Left lobe of liver (tissue), 2 donors: Measurements from ENCODE around the gene KAZN. TPM values are rescaled to one million over a fixed set of nuclear protein-coding genes. Genes with fewer than 3 reads are reported as not detected.

Experiments
- ATAC-seq: fragments of 200-7000 bp; cut with Tn5 transposase; one replicate; pipeline ENCODE4 v1.9.1; 2020; ENCODE audit warnings: mild to moderate bottlenecking, moderate library complexity
- DNase-seq: peaks from one replicate; pipeline ENCODE4 v3.0.0-alpha.2; 2020; ENCODE audit warnings: low spot score
- total RNA-seq: library from RNA; stranded (reverse); gene quantifications from one replicate; pipeline ENCODE4 v1.2.1, GENCODE V29; 2021
- donor health status: DM: no; HTN: no; CAD: no; lungs with moderate emphysema.
- donor health status: DM: no; HTN: yes; CAD: no.

Gene KAZN
- total RNA-seq, 1 donor from 2014 or later: 4.4 TPM

DNA sequence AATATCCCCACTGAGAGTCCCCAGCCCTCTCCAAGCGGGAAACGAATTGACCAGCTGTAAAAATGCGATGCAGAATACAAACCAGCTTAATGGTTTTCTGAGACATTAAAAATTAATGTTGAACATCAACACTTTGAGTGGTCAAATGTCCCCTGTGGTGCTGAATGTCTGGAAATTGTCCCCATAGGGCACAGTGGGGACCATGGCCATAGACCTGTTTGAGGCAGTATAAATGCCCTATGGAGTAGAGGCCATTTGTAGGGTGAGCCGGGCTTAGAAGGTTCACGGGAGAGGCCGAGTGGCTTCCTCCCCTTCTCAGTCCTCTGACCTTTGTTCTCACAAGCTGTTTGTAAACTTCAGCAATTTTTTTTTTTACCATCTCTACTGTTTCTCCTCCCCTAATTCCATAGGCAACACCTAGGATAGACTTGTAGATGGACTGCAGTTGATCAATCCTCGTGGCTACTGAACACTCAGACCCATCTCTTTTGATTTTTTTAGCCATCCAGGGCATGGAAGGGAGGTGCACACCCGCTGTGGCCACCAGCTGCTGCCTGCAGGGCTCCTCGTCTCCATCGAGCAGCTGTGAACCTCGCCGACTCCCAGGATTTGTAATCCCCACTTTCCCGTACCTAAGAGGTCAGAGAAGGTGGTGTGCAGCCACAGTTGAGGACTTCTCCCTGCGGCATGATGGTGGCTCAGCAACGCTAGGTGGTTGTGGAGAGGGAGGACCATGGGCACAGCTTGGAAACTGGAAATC is 41.0 kb downstream of the KAZN start:
- ATAC-seq: no peak
- DNase-seq: no peak

DNA sequence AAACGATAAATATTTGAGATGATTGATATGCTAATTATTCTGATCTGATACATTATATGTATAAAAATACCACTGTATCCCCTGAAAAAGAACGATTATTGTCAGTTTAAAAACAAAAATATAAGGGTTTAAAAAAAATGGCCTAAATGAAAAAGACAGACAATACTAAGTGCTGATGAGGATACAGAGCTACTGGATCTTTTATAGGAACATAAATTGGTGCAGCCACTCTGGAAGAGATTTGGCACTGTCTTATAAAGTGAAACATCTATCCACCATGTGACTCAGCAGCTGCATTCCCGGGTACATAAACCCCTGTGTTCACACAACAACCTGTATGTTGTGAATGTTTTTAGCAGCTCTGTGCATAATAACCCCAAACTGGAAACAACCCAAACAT is 44.2 kb downstream of the KAZN start:
- DNase-seq: no peak

DNA sequence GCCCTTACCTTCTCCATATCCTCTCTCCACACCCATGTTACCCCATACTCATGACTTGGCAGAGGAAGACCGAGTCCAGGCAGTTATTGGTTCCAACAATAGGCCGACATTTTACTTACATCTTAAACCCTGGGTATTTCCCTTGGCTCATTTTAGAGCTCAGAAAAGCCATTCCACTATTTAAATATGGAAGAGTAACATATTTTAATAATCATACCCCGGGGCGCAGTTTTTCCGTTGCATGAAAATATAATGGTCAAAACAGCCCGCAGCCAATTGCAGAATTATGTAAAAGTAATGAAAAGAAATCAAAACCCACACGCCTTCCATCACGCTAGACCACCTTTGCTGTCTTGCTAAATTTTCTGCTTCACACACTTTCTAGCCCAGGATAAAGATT is 48.5 kb downstream of the KAZN start:
- ATAC-seq: no peak

More for the DNA sequence above, 44.2 kb downstream of the KAZN start:
- ATAC-seq: no peak

DNA sequence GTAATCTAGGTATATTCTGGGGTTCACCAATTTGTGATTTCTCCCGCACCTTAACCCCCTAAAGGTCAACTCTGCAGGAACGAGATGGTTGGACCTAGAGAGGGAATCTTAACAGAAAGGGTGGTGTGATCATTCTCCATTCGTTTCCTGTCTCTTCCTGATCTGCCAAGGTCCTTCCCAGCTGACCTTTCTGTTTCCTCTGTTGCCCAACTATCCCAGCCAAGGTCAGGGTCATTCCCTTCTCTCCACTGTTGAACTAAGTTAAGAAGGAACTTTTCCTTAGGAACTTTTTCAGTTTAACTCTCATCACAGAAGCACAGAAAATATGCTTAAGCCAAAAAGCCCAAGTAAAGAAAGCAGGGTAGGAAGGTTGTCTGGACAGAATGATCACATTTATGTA is 49.3 kb downstream of the KAZN start:
- no peak for ATAC-seq
- no peak for DNase-seq

More for the DNA sequence above, 48.5 kb downstream of the KAZN start:
- no peak for DNase-seq

DNA sequence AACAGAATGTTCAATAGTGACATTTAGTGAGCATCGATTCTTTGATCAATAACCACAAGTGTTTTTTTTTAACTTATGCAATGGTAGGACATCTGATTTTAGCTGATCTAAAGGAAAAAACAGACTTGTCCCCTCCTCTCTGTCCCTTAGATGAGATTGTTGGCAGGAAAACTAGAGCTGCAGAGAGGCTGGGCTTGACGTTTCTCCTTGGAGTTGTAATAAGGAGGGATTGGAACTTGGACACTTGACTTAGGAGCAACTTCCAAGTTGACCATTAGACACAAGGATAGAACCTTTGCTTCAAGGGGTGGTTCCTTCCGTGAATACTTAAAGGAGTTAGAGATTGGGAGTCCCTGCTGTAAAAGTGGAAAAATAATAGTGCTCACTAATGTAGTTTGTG is 49.9 kb downstream of the KAZN start:
- no peak for DNase-seq

DNA sequence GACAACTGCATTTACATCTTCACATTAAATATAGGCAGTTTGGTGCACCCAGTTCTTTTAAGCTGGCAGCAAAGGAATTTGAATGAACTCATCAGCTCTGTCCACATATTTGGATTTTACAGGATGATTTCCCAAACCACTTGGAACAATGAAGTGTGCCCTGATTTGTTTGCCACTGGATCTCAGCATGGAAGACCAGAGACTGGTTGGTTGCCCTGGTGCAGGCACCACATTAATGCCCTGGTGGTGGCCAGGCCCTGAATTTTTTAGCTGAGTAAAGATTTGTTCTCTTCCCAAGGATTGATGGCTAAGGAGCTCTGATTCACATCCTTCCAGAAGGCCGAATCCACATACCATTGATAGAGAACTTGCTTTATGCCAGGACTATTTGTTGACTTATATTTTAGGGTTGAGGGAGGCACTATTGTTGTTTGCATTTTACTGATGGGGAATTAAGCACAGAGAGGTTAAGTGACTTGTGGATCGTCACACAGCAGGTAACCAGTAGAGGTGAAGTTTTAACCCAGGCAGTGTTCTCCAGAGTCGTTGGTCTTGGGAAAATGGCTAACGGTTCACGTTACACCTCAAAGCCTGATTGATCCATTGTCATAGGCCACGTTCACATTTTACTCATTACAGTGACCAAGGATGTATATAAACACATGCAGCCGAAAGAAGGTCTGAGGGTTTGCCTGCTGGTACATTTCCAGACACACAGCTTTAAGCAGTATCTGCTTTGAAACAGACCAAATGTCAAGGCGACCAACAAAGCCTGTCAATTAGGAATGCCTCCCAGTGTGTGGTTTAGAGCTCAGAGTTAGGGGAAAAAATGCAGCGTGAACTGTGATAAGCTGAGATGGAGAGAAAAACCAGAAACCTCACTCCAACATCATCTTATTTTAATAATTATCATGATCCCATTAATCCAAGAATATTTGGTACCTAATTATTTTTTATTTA is 50.7 kb downstream of the KAZN start:
- ATAC-seq: no peak
- DNase-seq: no peak

More for the DNA sequence above, 49.9 kb downstream of the KAZN start:
- no peak for ATAC-seq

DNA sequence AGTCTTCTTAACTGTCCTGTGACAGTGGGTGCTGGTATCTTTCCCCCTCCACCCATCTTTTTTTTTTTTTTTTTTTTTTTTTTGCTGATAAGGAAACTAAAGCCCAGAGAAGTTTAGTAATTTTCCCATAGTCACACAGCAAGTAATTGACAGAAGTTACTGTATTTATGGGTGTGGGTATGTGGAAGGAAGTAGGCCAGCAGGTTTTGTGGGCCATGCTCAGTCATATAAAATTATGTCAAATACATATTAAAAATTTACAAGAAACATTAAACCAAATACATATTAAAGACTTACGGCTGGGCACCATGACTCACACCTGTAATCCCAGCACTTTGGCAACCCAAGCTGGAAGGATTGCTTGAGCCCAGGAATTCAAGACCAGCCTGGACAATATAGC is 51.5 kb downstream of the KAZN start:
- no peak for DNase-seq
- no peak for ATAC-seq

DNA sequence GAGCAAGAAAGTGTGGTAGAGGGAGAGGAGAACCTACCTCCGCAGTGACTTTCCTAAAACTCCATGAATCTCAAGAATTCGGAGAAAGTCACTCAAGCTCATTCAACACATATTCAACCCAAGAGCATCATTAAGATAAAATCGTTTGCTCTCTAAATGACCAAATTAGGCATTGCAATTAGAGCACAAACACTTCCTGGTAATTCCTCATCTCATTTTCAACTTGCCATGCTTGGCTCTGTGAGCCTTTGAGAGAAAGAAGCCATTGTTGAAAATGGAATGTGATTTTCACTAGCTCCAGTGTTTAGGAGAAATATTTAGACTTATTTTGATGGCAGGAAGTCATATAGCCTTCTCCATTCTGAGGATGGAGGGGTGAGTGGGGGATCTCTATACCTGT is 52.5 kb downstream of the KAZN start:
- ATAC-seq (no peak), DNase-seq (no peak)

DNA sequence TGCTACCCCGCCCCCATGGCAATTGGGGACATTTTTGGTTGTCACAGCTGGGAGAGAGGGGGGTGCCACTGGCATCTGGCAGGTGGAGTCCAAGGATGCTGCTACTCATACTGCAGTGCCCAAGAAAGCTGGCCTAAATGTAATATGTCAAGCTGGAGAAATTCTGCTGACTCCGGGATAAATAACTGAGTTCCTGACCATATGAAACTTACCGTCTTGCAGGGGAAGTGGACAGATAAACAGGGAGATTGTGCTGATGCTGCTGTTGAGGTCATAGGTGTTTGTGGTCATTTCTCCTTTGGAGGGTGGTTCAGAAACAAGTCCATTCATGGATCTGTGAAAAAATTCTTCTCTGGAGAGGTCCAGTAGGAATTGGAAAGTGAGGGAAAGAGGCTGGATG is 54.4 kb downstream of the KAZN start:
- DNase-seq (no peak), ATAC-seq (no peak)

DNA sequence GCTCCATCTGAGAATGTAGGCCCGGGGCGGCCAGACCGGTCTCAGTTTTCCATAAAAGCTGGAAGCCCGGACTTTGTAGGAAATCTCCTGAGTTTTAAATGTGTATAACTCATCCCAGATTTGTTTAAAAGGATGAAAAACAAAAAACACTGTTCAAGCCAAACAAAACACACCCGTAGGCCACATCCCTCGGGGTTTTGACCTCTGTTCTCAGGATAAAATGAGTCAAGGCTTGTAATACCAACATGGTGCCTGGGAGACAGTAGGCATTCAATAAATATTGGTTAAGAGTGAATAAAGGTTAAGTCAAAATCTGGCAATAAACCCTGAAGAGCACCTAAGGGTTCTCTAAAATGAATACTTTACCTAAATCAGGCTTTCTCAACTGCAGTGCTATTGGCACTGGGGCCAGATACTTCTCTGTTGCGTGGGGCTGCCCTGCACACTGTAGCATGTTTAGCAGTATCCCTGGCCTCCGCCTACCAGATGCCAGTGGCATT is 55.0 kb downstream of the KAZN start:
- DNase-seq (no peak), ATAC-seq (no peak)

DNA sequence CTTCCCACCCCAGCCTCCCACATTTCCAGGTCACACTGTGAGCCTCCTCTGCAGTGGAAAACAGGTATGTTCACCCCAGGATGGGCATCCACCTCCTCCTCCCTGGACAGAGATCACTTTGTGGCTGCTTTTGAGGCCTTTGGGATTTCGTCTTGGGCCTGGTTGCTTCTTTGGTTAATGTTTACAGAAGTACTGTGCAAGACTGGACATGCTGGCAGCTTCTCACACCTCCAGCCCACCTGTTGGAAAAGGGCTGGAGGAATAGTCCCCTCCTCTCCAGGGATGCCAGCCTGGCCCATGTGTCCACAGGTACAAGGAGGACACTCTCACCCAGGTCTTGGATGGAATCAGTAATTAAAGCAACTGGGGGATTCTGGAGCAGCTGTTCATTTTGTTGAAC is 56.1 kb downstream of the KAZN start:
- DNase-seq: no peak
- no peak for ATAC-seq

DNA sequence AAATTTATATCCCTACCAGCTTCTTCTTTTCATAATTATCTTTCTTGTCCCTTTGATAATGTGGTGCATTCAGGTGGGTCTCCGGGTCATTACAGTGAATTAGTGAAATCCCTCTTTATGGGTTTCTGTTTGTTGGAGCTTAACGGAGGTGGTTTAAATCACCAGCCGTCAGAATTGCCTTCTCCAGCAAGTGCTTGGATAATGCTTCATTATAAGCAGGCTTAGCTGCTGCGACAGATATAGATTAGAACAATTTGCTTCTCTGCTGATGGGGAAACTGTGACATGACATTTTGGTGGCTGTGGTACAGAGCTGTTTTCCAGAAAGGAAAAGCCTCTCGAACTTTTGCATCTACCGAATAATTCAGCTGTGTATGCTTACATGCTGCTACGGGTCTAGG is 56.9 kb downstream of the KAZN start:
- ATAC-seq (no peak), DNase-seq (no peak)

DNA sequence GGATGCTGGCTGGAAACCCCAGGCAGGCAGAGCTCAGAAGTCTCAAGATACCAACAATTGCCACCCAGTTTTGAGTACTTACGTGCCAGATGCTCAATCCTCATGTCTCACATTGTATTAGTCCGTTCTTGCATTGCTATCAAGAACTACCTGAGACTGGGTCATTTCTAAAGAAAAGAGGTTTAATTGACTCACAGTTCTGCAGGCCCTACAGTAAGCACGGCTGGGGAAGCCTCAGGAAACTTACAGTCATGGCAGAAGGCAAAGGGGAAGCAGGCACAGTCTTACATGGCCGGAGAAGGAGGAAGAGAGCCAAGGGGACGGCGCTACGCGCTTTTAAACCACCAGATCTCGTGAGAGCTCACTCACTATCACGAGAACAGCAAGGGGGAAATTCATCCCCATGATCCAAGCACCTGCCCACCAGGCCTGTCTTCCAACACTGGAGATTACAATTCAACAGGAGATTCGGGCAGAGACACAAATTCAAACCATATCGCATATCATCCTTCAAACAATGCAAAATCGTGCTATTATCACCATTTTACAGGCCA is 58.0 kb downstream of the KAZN start:
- DNase-seq (no peak), ATAC-seq (no peak)

DNA sequence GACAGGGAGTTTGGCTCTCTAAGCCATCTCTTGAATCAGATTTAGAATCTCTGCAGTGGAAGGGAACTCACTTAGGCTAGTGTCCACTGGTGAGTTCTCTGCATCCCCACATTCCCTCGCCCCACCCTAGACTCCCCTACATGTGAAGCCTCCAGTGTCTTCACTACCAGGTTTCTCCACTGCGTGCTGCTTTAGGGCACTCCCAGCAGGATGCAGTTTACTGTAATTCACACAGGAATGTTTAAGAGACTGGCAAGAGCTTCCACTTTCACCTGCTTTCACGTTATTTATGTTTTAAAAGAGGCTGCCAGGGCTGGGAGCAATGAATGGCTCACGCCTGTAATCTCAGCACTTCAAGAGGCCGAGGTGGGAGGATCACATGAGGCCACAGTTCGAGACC is 60.2 kb downstream of the KAZN start:
- ATAC-seq: no peak
- DNase-seq: no peak

DNA sequence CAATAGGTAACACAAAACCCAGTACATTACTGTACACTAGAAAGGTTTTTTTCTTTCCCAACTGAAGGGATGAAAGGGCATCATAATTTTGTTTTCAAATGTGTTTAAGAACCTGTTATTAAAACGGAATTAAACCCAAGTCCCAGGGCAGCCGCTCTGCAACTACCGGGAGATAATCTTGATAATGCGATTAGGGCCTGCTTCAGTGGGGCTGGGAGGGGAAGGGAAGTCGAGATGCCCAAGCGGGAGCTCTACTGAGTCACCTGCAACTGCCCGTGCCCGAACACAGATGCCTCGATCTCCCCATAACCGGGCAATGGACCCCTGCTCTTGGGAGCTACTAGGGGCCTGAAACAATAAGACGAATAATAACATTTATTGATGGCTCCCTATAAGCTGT is 61.4 kb downstream of the KAZN start:
- no peak for DNase-seq
- no peak for ATAC-seq

DNA sequence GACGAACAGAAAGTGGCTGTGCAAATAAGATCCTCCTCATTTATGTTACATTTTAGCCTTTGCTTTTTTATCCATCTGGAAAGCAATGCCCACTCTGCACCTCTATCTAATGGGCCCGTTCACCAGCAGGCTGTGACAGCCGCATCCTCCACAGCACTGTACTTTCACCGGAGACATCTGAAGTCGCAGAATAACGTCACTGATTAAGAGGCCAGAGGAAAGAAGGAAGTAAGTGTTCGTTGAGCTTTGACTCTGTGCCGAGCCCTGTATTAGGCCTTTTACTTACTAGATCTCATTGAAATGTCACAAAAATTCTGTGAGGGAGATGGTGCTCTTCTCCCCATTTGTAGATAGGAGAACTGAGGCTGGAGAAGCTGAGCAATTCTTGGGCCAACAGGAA is 62.3 kb downstream of the KAZN start:
- DNase-seq (no peak), ATAC-seq (no peak)

DNA sequence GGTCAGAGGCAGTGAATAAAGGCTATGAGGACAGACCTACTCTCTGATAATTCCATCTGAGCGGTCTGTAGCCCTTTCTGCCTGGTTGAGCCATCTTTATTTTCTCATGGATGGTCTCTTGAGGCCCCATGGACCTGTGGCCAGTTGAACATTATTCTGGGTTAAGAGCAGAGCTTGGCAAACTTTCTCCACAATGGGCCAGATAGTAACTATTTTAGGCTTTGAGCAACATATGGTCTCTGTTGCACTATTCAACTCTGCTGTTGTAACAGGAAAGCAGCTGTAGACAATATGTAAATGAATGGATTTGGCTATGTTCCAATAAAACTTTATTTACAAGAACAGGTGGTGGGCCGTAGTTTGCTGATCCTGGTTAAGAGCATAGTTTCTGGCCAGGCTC is 62.7 kb downstream of the KAZN start:
- DNase-seq (no peak), ATAC-seq (no peak)

DNA sequence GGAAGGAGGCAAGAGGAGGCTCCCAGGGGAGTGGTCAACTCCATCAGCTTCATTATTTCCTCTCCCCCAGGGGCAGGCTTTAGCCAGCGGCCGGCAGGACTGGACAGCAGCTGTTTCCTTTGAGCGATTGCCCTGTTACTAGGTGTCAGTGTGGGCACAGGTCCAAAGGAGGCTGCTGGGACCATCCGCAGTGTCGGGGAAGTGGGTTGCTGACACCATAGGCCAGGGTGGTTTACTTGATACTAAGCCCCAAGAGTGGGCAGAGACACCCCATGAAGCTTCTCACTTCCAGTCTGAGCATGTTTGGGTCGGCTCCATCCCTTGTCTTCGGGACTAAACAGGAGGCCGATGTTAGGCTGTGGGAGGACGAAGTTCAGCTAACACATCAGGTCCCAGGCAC is 63.6 kb downstream of the KAZN start:
- DNase-seq: no peak
- ATAC-seq: no peak

DNA sequence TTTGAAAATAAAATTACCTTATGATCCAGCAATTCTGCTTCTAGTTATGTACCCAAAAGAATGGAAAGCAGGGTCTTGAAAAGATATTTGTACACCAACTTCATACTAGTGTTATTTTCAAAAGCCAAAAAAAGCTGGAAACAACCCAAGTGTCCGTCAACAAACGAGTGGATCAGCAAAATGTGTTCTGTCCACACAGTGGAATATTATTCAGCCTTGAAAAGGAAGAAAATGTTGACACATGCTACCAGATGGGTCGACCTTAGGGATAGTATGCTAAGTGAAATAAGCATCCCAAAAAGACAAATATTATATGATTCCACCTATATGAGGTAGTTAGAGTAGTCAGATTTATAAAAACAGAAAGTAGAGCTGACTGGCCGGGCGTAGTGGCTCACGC is 65.3 kb downstream of the KAZN start:
- DNase-seq (no peak), ATAC-seq (no peak)

DNA sequence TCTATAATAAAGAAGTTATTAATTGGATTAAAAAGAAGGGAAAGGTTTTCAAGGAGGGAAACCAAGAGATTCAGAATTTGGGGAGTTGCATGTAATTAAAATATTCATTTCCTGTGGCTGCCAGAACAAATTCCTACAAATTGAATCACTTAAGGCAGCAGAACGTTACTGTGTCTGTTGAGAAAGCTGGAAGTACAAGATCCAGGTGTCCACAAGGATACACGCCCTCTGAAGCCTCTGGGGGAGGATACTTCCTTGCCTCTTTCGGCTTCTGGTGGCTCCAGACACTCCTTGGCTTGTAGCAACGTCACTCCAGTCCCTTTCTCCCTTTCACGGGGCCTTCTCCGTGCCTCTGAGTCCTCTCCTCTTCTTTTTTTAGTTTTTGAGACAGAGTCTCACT is 67.9 kb downstream of the KAZN start:
- no peak for DNase-seq
- ATAC-seq: no peak

DNA sequence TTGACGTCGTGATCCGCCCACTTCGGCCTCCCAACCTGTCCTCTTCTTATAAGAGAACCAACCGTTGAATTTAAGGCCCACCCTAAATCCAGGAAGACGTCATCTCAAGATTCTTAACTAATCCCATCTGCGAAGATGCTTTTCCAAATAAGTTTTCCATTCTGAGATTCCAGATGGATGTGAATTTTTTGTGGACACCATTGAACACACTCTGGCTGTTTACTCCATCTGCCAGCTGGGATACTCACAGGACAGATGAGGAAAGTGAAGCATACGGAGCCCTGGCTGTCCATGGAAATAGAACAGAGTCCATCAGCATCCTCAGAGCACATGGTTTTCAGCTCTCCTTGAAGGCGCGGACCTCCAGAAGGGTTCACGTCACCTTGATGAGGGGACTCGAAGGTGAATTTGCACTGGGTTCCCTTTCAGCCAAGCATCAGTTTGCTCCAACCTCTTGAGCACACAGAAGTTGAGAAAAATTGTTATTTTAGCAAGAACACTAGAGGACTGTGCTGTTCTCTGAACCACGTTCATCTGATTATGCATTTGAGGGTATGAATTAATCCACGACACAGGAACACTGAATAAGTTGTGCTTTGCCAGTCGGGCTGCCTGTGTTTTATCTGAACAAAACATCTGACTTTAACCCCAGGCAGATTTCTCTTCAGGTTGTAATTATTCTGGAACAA is 68.6 kb downstream of the KAZN start:
- no peak for ATAC-seq
- no peak for DNase-seq
